H1 (cell line): Measurements from ENCODE around the gene MITF. TPM values are rescaled to one million over a fixed set of nuclear protein-coding genes. Genes with fewer than 3 reads are reported as not detected.

ENCODE experiments used
- CTCF ChIA-PET: fragments of 300-600 bp; sonication (Branson Sonifier 250); formaldehyde crosslinking; loops from one replicate; lab custom pipeline; 2021; ENCODE audit not compliant: partially characterized antibody; lab: Charles Lee
- POLR2A ChIA-PET: fragments of 300-600 bp; sonication (Branson Sonifier 250); formaldehyde crosslinking; loops from one replicate; lab custom pipeline; 2021; ENCODE audit warnings: inconsistent platforms; ENCODE audit not compliant: partially characterized antibody; lab: Charles Lee
- DNase-seq, 2 experiments: peaks; one replicate each; pipeline versions ENCODE4 v3.0.0 to v3.0.0-alpha.2; 2010 to 2022; ENCODE audit warnings: low spot score in 2 of 2, low read depth in 1 of 2, mixed read lengths in 1 of 2
- FAIRE-seq: peaks from 2 replicates; lab custom pipeline; 2011; peaks lifted over from hg19 to GRCh38; lab: Jason Lieb, UNC
- H2AFZ ChIP-seq: 2 replicates; pipeline ENCODE4 v1.8.1; 2012; ENCODE audit warnings: low read length, inconsistent platforms
- H2AK5ac ChIP-seq: 2 replicates; pipeline ENCODE4 v1.6.1; 2013; ENCODE audit warnings: low read depth, low read length
- H2BK120ac ChIP-seq: replicated peaks from 2 replicates; pipeline ENCODE3; 2013; ENCODE audit warnings: low read depth, low read length, inconsistent platforms
- H2BK12ac ChIP-seq: 2 replicates; pipeline ENCODE4 v1.6.1; 2013; ENCODE audit warnings: low read depth, low read length
- H2BK15ac ChIP-seq: 2 replicates; pipeline ENCODE4 v1.6.1; 2013; ENCODE audit warnings: low read length
- H2BK20ac ChIP-seq: 2 replicates; pipeline ENCODE4 v1.6.1; 2013; ENCODE audit warnings: low read length
- H2BK5ac ChIP-seq: 2 replicates; pipeline ENCODE4 v1.6.1; 2013; ENCODE audit warnings: low read depth, low read length
- H3K14ac ChIP-seq: 2 replicates; pipeline ENCODE4 v1.6.1; 2013; ENCODE audit warnings: inconsistent platforms; ENCODE audit not compliant: insufficient read length
- H3K18ac ChIP-seq: 2 replicates; pipeline ENCODE4 v1.6.1; 2013; ENCODE audit warnings: low read length; ENCODE audit errors: extremely low read depth
- H3K23ac ChIP-seq: 2 replicates; pipeline ENCODE4 v1.6.1; 2013; ENCODE audit warnings: inconsistent platforms; ENCODE audit not compliant: insufficient read length
- H3K23me2 ChIP-seq: 2 replicates; pipeline ENCODE4 v1.6.1; 2013; ENCODE audit warnings: low read depth, low read length
- H3K27ac ChIP-seq: 2 replicates; pipeline ENCODE4 v1.6.1; 2011; ENCODE audit warnings: low read depth, low read length, inconsistent platforms
- H3K27me3 ChIP-seq, 4 experiments: replicated peaks in 1 of 4; 1 replicate in 1 of 4; 2 replicates in 3 of 4; pipeline versions ENCODE4 v1.6.1 to v1.8.1; 2011 to 2013; ENCODE audit warnings: low read length in 3 of 4, mild to moderate bottlenecking in 3 of 4, inconsistent platforms in 2 of 4, mixed read lengths in 2 of 4, moderate library complexity in 1 of 4; ENCODE audit not compliant: control insufficient read depth in 3 of 4, insufficient read depth in 3 of 4; ENCODE audit errors: extremely low read depth in 1 of 4
- H3K36me3 ChIP-seq, 4 experiments: 2 replicates each; pipeline versions ENCODE4 v1.6.1 to v1.8.1; 2011 to 2013; ENCODE audit warnings: mild to moderate bottlenecking in 4 of 4, low read length in 3 of 4, moderate library complexity in 2 of 4, control low read depth in 1 of 4, inconsistent platforms in 1 of 4; ENCODE audit not compliant: insufficient read depth in 4 of 4, control insufficient read depth in 2 of 4
- H3K4ac ChIP-seq: replicated peaks from 2 replicates; pipeline ENCODE3; 2013; ENCODE audit warnings: low read length, low read depth, mixed read lengths, inconsistent platforms; ENCODE audit not compliant: insufficient read length
- H3K4me1 ChIP-seq, 4 experiments: replicated peaks in 1 of 4; 1 replicate in 1 of 4; 2 replicates in 3 of 4; pipeline versions ENCODE4 v1.6.1 to v1.8.1; 2011 to 2013; ENCODE audit warnings: low read length in 3 of 4, inconsistent platforms in 2 of 4, mixed read lengths in 1 of 4; ENCODE audit not compliant: insufficient read depth in 4 of 4, control insufficient read depth in 3 of 4
- H3K4me2 ChIP-seq, 2 experiments: 2 replicates each; pipeline versions ENCODE4 v1.6.1 to v1.8.1; 2011 to 2013; ENCODE audit warnings: low read depth in 2 of 2, low read length in 2 of 2, control low read depth in 1 of 2, inconsistent platforms in 1 of 2, mild to moderate bottlenecking in 1 of 2; ENCODE audit not compliant: insufficient read depth in 1 of 2
- H3K4me3 ChIP-seq, 4 experiments: fragments of 200-600, 300-600 bp in 1 of 4; sonication (generic), shearing (Covaris generic), sonication (Bioruptor Twin) in 1 of 4; 2 replicates each; pipeline versions ENCODE4 v1.5.1 to v1.8.1; 2011 to 2016; ENCODE audit warnings: low read length in 4 of 4, low read depth in 3 of 4, control low read depth in 2 of 4, inconsistent platforms in 2 of 4, mild to moderate bottlenecking in 2 of 4, mixed read lengths in 1 of 4, moderate library complexity in 1 of 4; ENCODE audit not compliant: insufficient read depth in 2 of 4; ENCODE audit errors: extremely low read depth in 1 of 4
- H3K56ac ChIP-seq: replicated peaks from 2 replicates; pipeline ENCODE3; 2013; ENCODE audit warnings: low read depth, mild to moderate bottlenecking, mixed read lengths, low read length, inconsistent platforms; ENCODE audit not compliant: insufficient read length
- H3K79me1 ChIP-seq: 2 replicates; pipeline ENCODE4 v1.6.1; 2013; ENCODE audit warnings: low read depth, low read length, control low read depth
- H3K79me2 ChIP-seq, 2 experiments: 2 replicates each; pipeline versions ENCODE4 v1.6.1 to v1.8.1; 2012 to 2013; ENCODE audit warnings: low read length in 2 of 2, mild to moderate bottlenecking in 2 of 2, inconsistent platforms in 1 of 2; ENCODE audit not compliant: insufficient read depth in 2 of 2, control insufficient read depth in 1 of 2
- H3K9ac ChIP-seq, 4 experiments: replicated peaks in 1 of 4; 1 replicate in 1 of 4; 2 replicates in 3 of 4; pipeline versions ENCODE4 v1.6.1 to v1.8.1; 2011 to 2013; ENCODE audit warnings: low read depth in 3 of 4, low read length in 3 of 4, control low read depth in 2 of 4, mild to moderate bottlenecking in 2 of 4, moderate library complexity in 2 of 4, inconsistent platforms in 1 of 4; ENCODE audit errors: extremely low read depth in 1 of 4
- H3K9me3 ChIP-seq, 2 experiments: 2 replicates each; pipeline versions ENCODE4 v1.6.1 to v1.8.1; 2012 to 2013; ENCODE audit warnings: mild to moderate bottlenecking in 2 of 2, moderate library complexity in 2 of 2, control low read depth in 1 of 2, inconsistent platforms in 1 of 2, low read depth in 1 of 2, low read length in 1 of 2, mixed read lengths in 1 of 2; ENCODE audit not compliant: insufficient read depth in 2 of 2
- H4K20me1 ChIP-seq, 2 experiments: replicated peaks in 1 of 2; 2 replicates each; pipeline versions ENCODE3 to v1.8.1; 2011 to 2013; ENCODE audit warnings: inconsistent platforms in 2 of 2, low read length in 2 of 2, mild to moderate bottlenecking in 1 of 2; ENCODE audit not compliant: insufficient read depth in 2 of 2, control insufficient read depth in 1 of 2
- H4K5ac ChIP-seq: 2 replicates; pipeline ENCODE4 v1.6.1; 2013; ENCODE audit warnings: low read length, low read depth, mixed read lengths, inconsistent platforms; ENCODE audit not compliant: insufficient read length
- H4K8ac ChIP-seq: 2 replicates; pipeline ENCODE4 v1.8.0; 2013; ENCODE audit warnings: mild to moderate bottlenecking, moderate library complexity, low read length, inconsistent platforms; ENCODE audit not compliant: insufficient read depth; ENCODE audit errors: extremely low read depth
- H4K91ac ChIP-seq: replicated peaks from 2 replicates; pipeline ENCODE3; 2013; ENCODE audit warnings: low read length, mixed read lengths, inconsistent platforms; ENCODE audit not compliant: insufficient read length
- BRCA1 ChIP-seq: IDR thresholded peaks from 2 replicates; pipeline ENCODE4 v1.6.1; 2012; ENCODE audit warnings: low read depth, low read length, improper control_type of control experiment
- CHD1 ChIP-seq: IDR thresholded peaks from 2 replicates; pipeline ENCODE4 v1.6.1; 2012; ENCODE audit warnings: low read depth, low read length, improper control_type of control experiment
- TAF7 ChIP-seq: optimal IDR thresholded peaks from 2 replicates; pipeline ENCODE3; 2011; ENCODE audit warnings: low read depth, mild to moderate bottlenecking, inconsistent platforms, low read length, moderate library complexity, borderline replicate concordance
- WGBS, 2 experiments: shearing (Covaris generic) in 1 of 2; methylation state at CpG; one replicate each; pipeline versions ENCODE4 v1.1.6 to v1.1.7; 2013 to 2015; ENCODE audit warnings: low lambda C conversion rate in 2 of 2, mixed read lengths in 2 of 2, inconsistent platforms in 1 of 2, low coverage in 1 of 2, missing lambda C conversion rate in 1 of 2; ENCODE audit not compliant: insufficient replicate concordance in 2 of 2, insufficient coverage in 1 of 2, insufficient read length in 1 of 2; ENCODE audit errors: extremely low coverage in 1 of 2, missing lambda C conversion rate in 1 of 2; 5-methylcytosine and 5-hydroxymethylcytosine counted together
- polyA plus RNA-seq, 7 experiments: library from polyadenylated mRNA; depleted of rRNA in 3 of 7; stranded (reverse) in 5 of 7; unstranded in 2 of 7; fragments of >200 nt in 5 of 7; fragments of 200-250 nt in 2 of 7; gene quantifications; 1 replicate in 5 of 7; 2 replicates in 1 of 7; 4 replicates in 1 of 7; pipeline versions ENCODE4 v1.2.1 to v1.2.3, GENCODE V29; 2011 to 2013; ENCODE audit warnings: missing spikeins in 2 of 7, mixed read lengths in 2 of 7
- total RNA-seq: library from RNA; stranded (reverse); fragmentation: NEBNext Ultra II Directional; extraction: Animal tissue kit (Norgen Biotek cat#: 25700); gene quantifications from 2 replicates; pipeline ENCODE4 v1.2.1, GENCODE V29; 2021

The MITF gene
- total and polyA plus RNA-seq, 2 of the 8 experiments (the other 6 are each of a cell fraction or from before 2014, with no cell fraction given), result 0.53 to 1.4 TPM

DNA sequence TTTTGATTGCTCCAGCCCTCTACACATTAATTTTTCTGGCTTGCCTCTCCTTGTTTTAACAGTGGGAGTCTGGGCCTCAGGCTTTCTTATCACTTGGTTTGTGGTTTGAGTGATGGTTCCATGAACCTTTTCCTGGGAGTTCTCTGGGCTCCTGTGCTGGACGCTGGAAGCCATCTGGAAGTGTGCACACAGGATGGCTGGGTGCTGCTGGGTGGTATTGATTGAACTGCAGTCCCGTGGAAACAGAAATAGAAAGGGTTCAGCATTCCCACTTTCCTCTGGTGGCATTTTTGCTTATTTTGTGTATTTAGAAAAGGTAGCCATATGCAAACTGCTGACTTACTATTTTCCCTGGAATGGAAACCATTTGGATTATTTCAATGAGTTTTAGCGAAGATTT, 25.6 kb downstream of the MITF start:
- H3K56ac ChIP-seq, result no peak overlapping the region
- H3K4me2 ChIP-seq, result no peak overlapping the region
- no peak overlapping the region; the same call in 1 of the 2 replicates for H4K8ac ChIP-seq
- no peak overlapping the region for H3K27ac ChIP-seq
- H2BK5ac ChIP-seq, result no peak overlapping the region
- no peaks in the 10 kb centered on the region for H3K36me3 ChIP-seq
- no peak overlapping the region for H3K23ac ChIP-seq
- H2AFZ ChIP-seq, result no peak overlapping the region
- no peak overlapping the region for H2AK5ac ChIP-seq
- H3K18ac ChIP-seq, result no peak overlapping the region
- WGBS, 2 experiments, result 90% methylated on average over 3 of the region's 3 CpGs; no CpG with 5 or more reads in 1 of the 2 experiments
- H3K9ac ChIP-seq, result no peak overlapping the region
- H3K79me1 ChIP-seq, result no peaks in the 10 kb centered on the region
- TF ChIP-seq CHD1, result no peak
- no peak for TF ChIP-seq TAF7
- no peak for TF ChIP-seq BRCA1
- no peak for DNase-seq
- H2BK20ac ChIP-seq, result no peak overlapping the region
- H3K4me1 ChIP-seq, result no peaks in the 10 kb centered on the region
- H4K20me1 ChIP-seq, result no peaks in the 10 kb centered on the region
- no peaks in the 10 kb centered on the region for H3K27me3 ChIP-seq
- no peaks in the 10 kb centered on the region for H3K79me2 ChIP-seq
- H4K5ac ChIP-seq, result no peak overlapping the region
- H3K4ac ChIP-seq, result no peak overlapping the region
- no peaks in the 10 kb centered on the region for H3K9me3 ChIP-seq
- POLR2A ChIA-PET, result no interaction called here
- H2BK120ac ChIP-seq, result no peak overlapping the region
- FAIRE-seq, result no peak
- CTCF ChIA-PET, result no interaction called here
- H2BK12ac ChIP-seq, result no peak overlapping the region
- H3K4me3 ChIP-seq, result no peak overlapping the region
- no peak overlapping the region for H2BK15ac ChIP-seq
- no peak overlapping the region for H4K91ac ChIP-seq
- no peaks in the 10 kb centered on the region for H3K23me2 ChIP-seq
- H3K14ac ChIP-seq, result no peak overlapping the region
